ENCODE results near the gene AKAP8L.
"Not testable (repeated sequence)": the region's sequence is repeated elsewhere in the genome, so short reads cannot be mapped to it uniquely, and the experiment has no call there.

Gene AKAP8L

GRCh38 chr19:15378534-15379082 lies 40.2 kb downstream of the AKAP8L start:
- DNase-seq, result peak in 1 of 4 experiments; percentile 30

DNA sequence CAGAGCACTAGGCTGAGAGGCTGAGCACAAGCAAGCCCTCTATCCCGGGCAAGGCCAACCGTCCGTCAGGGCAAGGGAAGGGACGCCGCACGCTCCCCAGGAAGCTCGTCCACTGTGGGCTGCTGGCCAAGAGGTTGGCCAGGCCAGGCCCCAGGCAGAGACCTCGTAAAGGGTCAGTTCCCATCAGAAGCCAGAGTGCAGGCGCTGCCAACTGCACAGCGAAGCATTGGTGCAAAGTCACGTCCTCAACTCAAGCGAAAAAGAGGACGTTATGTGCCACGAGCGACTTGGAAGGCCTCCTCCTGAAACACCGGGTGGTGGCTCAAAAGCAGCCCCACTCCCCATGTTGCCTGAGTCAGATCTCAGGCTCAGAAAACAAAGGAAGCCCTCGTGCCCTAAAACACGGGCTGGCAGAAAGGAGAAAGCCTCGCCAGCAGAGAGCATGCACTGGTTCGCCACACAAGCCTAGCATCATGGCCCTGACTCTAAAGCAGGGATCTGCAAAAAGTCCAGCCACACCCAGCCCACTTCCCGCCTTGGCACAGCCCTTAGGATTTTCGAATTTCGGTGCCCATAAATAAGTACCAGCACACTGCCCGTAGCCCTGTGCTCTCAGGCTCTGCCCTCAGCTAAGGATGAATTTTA lies 43.9 kb downstream of the AKAP8L start:
- no peak for DNase-seq

DNA sequence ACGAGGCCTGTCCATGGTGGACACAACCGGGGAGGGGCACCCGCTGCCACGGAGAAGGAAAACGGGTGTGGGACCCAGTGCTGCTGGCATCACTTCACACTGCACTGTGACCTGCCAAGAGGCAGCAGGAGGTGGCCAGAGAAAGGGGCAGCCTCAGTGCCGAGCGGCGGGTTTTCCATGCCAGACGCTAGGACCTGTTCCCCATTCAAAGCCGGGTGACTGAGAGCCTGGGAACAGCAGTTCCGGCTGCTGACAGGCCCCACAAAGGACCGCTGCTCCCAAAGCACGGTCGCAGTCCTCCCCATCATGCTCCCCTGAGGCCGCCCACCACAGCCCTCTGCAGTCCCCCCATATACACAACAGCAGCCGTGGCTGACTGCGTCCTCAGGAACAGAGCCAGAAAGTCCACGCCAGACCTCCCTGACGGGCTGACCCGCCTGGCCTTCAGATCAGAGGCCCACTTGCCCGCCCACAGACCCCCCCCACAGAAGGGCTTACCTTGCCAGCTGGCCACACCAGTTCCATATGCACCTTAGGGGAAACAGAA lies 44.6 kb downstream of the AKAP8L start:
- no peak for DNase-seq

GRCh38 chr19:15373644-15374043 lies 45.1 kb downstream of the AKAP8L start:
- no peak for DNase-seq

- DNase-seq, result no peak
Measured at GRCh38 chr19:15372891-15373301, 45.9 kb downstream of the AKAP8L start.

GRCh38 chr19:15372470-15372869 lies 46.3 kb downstream of the AKAP8L start:
- no peak for DNase-seq

GRCh38 chr19:15371786-15372380 lies 46.9 kb downstream of the AKAP8L start:
- no peak for DNase-seq

DNA sequence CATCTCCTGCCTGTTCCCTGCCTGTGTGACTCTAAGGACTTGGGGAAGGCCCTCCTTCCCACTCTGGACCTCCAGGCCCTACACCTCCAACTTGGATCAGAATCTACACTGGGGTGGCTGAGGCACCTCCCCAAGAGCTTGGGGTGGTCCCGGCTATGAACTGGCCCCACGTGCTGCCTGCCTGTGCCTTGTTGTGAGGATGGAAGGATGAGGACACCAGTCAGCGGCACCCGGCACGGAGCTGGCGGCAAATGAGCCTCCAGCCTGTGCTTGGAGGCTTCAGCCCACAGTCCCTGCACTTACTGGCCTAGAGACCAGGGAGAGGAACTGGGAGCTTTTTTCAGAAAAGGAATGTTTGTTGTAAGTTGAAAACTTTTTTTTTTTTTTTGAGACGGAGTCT lies 47.7 kb downstream of the AKAP8L start:
- DNase-seq, result no peak

- DNase-seq, result no peak
Measured at GRCh38 chr19:15369594-15369891, 49.2 kb downstream of the AKAP8L start.

DNA sequence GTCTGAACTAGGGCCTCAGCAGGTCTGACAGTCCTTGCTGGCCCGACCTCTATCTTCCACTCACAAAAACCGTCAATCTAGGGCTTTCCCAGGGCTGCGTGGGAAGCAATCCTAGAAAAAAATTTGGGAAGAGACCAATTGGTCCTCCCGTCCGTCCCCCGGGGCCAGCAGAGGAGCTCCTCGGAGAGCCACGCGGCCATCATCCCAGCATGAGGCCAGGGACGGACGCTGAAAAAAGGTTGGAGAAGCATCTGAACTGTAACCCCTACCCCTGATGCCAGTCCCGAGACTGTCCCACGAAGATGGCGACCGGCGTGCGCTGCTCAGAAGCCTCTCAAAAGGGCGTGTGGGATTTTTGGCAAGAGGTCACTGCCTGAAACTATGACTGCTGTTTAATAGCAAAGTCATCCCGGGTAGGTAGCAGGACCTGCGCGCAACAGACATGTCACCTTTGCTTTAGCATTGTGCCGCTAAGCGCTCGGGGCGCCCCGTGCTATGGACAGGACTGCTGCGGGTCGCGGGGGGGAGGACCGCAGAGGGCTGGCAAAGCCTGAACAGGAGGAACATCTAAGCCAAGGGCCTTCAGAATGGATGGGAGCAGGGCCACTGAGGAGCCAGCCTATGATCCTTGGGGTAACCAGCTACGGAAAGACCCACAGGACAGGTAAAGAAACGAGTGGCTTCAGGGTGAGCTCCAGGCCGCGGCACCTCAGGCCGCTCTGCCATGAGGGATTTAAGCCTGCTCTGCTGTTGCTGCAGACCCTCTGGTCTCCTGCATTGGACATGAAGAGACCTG lies 49.8 kb downstream of the AKAP8L start:
- DNase-seq, result no peak

- DNase-seq, result no peak
Measured at GRCh38 chr19:15368051-15368632, 50.6 kb downstream of the AKAP8L start.

GRCh38 chr19:15367439-15367838 lies 51.3 kb downstream of the AKAP8L start:
- DNase-seq, result no peak

DNA sequence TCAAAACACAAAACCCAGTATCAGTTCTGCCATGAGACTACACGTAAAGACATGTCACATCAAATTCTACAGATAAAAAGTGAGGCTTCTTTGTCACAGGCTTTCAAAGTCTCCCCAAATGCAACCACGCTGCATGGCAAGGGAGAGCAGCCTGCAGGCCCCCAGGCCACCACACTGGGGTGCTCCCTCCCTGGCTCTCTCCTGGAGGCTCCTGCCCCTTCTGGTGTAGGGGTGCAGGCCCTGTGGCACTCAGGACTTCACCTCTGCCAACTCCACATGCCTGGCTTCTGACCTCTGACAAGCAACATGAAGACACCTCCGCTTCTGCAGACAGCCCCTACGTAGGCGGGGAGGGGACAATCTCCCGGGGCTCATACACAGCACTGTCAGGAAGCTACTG lies 53.5 kb downstream of the AKAP8L start:
- DNase-seq, result no peak

DNA sequence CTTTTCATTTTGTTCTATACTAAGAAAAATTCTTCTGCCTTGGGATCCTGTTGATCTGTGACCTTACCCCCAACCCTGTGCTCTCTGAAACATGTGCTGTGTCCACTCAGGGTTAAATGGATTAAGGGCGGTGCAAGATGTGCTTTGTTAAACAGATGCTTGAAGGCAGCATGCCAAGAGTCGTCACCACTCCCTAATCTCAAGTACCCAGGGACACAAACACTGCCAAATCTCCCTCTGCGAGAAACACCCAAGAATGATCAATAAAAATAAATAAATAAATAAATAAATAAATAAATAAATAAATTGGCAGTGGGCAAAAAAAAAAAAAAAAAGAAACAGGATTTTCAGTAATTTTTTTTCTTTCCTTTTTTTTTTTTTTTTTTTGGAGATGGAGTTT lies 55.0 kb downstream of the AKAP8L start:
- not testable (repeated sequence) for DNase-seq

- DNase-seq, result not testable (repeated sequence)
Measured at GRCh38 chr19:15363048-15363447, 55.7 kb downstream of the AKAP8L start.

DNA sequence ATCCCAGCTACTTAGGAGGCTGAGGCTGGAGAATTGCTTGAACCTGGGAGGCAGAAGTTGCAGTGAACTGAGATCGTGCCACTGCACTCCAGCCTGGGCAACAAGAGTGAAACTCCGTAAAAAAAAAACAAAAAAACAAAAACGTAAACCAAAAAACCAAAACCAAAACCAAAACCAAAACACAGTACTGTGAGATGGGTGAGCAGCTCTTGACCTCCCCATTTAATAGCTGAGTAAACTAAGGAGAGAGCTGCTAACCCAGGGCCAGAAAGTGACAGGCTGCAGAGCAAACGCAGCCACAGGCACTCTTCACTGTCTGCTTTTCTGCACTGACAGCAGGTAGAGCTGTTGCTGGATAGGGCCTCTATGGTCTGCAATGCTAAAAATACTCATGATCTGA lies 58.8 kb downstream of the AKAP8L start:
- DNase-seq, result not testable (repeated sequence)

DNA sequence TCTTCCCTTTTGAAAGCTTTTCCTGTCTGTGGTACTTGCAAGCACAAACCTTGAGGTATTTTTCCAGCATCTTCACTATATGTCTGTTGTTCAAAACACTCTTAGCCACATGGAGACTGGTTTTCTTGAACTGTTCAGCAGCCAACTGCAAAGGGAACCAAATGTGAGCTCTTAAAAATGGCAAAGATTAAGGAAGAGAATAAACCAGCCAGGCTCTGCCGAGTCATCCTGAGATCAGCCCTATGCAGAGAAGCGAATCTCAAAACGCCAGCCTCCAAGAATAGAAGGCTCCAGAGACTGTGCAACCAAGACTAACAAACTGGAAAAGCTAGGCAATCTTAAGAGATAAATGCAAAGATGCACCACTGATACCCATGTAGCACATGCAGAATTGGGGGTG lies 59.9 kb downstream of the AKAP8L start:
- DNase-seq, result no peak

GRCh38 chr19:15357906-15358305 lies 60.9 kb downstream of the AKAP8L start:
- no peak for DNase-seq

DNA sequence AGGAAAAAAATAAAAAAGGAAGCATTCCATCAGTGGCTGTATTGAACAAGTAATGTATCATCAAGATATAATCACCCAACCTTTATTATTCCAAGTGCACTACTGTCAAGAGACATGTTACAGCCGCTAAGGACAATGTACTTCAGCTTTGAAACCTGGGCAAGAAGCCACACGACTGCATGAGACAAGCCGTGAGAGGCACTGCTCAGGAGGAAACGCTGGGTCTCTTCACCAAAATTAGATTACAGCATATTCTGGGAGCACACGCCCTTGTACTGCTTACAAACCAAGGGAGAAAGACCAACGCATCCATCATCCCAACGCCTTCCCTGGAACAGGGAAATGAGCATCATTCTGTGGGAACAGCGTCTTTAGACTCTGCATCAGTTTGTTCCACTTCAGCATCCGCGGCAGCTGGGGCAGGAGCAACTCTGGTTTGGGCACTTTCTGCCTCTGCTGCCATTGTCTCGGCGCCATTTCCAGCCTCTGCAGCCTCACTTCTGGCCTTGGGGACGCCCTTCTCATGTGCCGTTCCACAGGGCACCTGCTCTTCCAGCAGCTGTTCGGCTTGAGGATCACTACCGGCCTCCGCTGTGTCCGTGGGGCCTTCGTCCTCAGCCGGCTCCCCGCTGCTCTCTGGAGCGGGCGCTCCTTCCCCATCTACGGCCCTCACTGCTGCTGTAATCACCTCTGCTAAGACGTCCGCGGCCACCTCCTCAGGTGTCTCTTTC lies 64.1 kb downstream of the AKAP8L start:
- DNase-seq, result no peak

DNA sequence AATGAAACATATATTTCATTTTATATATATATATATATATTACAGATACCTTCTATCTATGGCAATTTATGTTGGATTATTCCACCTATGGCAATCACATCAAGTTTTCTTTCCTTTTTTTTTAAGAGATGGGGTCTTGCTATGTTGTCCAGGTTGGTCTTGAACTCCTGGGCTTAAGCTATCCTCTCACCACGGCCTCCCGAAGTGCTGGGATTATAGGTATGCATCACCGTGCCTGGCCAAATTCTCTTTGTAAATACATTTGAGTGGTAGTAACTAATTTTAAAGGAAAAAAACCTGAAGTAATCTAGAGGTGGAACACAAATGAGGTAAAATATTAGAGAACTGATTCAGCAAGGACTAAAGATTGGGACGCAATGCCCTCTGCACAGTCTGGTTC lies 64.9 kb downstream of the AKAP8L start:
- DNase-seq, result no peak

GRCh38 chr19:15352535-15352934 lies 66.3 kb downstream of the AKAP8L start:
- not testable (repeated sequence) for DNase-seq

DNA sequence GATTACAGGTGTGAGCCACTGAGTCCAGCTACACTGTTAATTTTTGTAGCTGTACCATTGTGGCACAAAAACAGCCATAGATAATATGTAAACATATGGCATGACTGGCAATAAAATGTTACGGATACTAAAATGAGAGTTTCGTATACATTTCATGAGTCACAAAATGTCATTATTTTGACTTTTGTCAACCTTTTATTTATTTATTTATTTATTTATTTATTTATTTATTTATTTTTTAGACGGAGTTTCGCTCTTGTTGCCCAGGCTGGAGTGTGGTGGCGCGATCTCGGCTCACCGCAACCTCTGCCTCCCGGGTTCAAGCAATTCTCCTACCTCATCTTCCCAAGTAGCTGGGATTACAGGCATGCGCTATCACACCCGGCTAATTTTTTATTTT lies 77.5 kb downstream of the AKAP8L start:
- not testable (repeated sequence) for DNase-seq

- no peak for DNase-seq
Measured at GRCh38 chr19:15340086-15340485, 78.7 kb downstream of the AKAP8L start.
